Uterus (tissue), 2 donors: ENCODE data around the gene ZC3H12A.

Experiments
- CTCF ChIP-seq, 4 experiments: fragments of 200-600 bp in 2 of 4; fragments of 450-650 bp in 2 of 4; sonication (generic) in 2 of 4; IDR thresholded peaks; one replicate each; pipeline ENCODE4 v1.5.1; 2016 to 2019; ENCODE audit warnings: antibody characterized with exemption in 4 of 4, mild to moderate bottlenecking in 2 of 4, moderate library complexity in 1 of 4
- POLR2A ChIP-seq, 2 donors: fragments of 450-650 bp; IDR thresholded peaks; one replicate each; pipeline ENCODE4 v1.6.1; 2016; ENCODE audit warnings: antibody characterized with exemption in 2 of 2, mild to moderate bottlenecking in 1 of 2, moderate library complexity in 1 of 2

GRCh38 chr1:37472994-37473393, 1.4 kb upstream of the ZC3H12A start:
- no peak for TF ChIP-seq CTCF (IDR thresholded peaks at IDR 0.05)
- TF ChIP-seq POLR2A (IDR thresholded peaks at IDR 0.05) = no peak
